ENCODE measurements around the gene LAMA4.

- TF ChIP-seq, protein P1, sequence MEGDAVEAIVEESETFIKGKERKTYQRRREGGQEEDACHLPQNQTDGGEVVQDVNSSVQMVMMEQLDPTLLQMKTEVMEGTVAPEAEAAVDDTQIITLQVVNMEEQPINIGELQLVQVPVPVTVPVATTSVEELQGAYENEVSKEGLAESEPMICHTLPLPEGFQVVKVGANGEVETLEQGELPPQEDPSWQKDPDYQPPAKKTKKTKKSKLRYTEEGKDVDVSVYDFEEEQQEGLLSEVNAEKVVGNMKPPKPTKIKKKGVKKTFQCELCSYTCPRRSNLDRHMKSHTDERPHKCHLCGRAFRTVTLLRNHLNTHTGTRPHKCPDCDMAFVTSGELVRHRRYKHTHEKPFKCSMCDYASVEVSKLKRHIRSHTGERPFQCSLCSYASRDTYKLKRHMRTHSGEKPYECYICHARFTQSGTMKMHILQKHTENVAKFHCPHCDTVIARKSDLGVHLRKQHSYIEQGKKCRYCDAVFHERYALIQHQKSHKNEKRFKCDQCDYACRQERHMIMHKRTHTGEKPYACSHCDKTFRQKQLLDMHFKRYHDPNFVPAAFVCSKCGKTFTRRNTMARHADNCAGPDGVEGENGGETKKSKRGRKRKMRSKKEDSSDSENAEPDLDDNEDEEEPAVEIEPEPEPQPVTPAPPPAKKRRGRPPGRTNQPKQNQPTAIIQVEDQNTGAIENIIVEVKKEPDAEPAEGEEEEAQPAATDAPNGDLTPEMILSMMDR (IDR thresholded peaks at IDR 0.05): no peak
- TF ChIP-seq REST (IDR thresholded peaks at IDR 0.05; ENCODE audit: insufficient read depth in 1 of 2, low read depth in 2 of 2, low read length in 1 of 2): no peak
- no peak for TF ChIP-seq POLR2AphosphoS5 (IDR thresholded peaks at IDR 0.05; ENCODE audit: low read depth, low read length)
- TF ChIP-seq SIN3A (IDR thresholded peaks at IDR 0.05; ENCODE audit: borderline replicate concordance, insufficient read depth, low read depth, low read length): no peak
- TF ChIP-seq TCF7L2 (IDR thresholded peaks at IDR 0.05; ENCODE audit: low read depth, low read length): no peak
Measured at GRCh38 chr6:112241820-112242429, 12.4 kb downstream of the LAMA4 start.

All from Panc1 (cell line).